ENCODE data around the gene PRKCE.
"Not testable (repeated sequence)": the region's sequence is repeated elsewhere in the genome, so short reads cannot be mapped to it uniquely, and the experiment has no call there.

The PRKCE gene

DNA sequence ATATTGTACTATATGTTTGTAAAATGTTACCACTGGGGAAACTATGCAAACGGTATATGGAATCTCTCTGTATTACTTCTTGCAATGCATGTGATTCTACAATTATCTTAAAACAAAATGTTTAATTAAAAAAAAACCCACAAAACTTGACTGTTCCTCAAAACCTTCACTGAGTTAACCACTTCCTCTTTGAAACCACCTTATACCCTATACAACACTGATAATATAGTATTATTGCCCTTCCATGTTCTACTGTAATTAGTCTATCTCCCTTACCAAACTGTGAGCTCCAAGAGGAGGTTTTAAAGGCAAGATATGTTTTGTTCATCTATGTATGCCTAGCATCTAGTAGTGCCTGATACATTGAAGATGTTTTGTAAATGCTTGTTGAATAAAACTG is 572.0 kb downstream of the PRKCE start:
- not testable (repeated sequence) for DNase-seq

- DNase-seq: no peak
Observed at GRCh38 chr2:46225150-46225625, 573.7 kb downstream of the PRKCE start.

DNA sequence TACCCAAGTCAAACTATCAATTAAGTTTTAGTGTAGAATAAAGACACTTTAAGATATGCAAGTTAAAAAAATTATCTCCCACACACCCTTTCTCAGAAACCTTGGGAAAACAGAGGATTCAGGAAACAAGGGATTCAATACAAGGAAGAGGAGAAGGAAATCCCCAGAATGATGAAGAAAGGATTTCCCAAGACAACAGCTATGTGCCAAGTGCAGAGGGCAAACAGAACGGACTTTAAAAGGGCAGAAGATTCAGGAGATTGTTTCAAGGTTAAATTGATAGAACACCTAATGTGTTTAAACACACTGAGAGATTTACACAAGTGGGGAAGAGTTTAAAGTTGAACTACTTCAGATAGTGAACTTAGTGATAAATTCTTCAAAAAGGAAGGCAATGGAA is 574.3 kb downstream of the PRKCE start:
- no peak for DNase-seq

DNA sequence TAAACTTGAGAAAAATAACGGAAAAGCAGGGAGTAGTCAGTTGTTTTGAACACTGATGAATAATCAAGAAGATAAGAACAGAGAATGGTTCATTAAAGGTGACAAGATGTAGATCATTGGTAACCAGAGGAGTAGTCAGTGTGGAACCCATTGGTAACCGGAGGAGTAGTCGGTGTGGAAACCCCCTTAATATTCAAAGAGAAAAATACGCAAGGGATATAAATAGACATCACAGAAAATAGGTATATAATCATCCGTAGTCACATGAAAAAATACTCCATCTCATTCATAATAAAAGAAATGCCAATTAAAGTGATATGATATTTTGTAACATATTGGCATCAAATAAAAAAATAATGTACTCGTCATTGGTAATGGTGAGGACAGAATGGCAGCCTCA is 575.1 kb downstream of the PRKCE start:
- no peak for DNase-seq

DNA sequence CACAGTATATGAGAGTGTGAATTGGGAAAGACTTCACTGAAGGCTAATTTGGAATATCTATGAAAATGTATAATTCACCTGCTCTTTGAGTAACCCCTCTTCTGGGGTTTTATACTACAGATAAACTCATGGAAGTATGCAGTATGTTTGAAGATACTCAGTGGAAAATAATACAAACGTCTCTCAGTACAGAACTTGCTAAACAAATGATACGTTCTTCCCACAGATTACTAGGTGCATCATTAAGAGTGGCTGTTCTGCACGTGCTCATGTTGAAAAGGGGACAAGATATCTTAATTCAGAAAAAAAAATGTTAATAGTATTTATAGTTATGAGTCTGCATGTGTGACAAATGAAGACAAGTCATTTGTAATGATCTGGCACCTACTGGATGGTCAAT is 575.5 kb downstream of the PRKCE start:
- no peak for DNase-seq

DNA sequence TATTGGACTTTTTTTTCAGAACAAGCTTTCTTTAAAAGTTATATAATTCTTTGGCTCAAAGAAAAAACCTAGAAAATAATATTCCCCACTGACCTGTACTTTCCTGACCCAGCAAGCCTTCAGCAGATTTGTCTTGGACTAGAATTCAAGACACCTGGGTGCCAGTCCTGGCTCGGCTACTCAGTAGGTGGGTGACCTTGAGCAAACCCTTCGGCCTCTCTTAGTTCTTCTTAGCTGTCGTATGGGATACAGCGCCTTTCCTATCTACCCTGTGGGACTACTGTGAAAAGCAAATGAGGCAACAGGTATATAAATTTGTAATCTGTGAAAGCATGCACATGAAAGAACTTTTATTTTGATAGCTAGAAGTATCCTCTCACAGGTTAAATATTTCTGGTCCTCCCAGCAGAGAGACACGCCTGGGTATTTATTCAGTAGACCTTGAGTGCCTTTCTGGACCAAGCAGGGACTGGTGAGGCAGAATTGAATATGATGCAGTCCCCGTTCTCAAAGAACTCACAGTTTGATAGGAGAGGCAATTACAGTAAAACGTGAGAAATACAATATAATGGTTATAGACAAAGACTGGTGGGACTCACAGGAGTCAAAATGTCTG is 576.3 kb downstream of the PRKCE start:
- DNase-seq: no peak

DNA sequence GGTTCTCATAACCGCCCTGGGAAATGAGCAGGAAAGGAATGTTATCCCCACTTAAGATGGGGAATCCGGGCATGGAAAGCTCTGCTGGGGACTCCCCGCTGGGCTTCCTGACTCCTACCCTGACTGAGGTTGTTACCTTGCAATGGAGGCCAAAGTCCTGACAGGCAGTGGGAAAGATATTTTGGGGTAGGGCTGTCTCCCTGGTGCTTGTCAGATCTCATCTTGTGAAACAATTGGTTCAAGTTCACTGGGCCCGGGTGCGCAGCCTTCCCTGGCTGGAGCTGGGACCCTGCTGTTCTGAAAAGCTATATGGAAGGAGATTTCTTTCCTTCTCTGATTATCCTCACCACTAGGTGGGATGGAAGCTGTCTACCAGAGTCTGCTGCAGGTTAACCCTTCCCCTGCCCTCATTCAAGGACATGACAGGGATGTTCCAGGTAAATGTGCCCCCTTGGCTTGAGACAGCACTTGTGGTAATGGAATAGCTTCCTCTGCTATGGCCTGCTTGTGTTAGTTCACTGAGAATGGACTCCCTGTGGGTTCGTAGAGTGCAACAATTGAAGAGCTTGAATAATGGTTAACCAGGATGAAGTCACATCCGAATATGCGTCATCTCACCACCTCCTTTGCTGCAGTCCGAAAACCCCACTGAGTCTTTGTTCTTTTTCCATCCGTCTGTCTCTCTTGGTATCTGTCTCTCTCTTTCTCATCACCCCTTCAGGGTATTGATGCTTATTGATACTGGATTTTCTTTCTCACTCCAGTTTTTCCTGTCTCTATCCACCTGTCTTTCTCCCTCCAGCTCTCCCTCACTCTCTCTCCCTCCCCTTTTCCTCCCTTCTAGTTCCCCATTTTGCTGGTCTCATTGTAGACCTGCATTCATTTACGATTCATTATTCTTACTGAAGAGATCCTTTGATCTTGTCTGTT is 577.9 kb downstream of the PRKCE start:
- DNase-seq: no peak

GRCh38 chr2:46230115-46230571 is 578.7 kb downstream of the PRKCE start:
- no peak for DNase-seq

GRCh38 chr2:46230677-46231425 is 579.4 kb downstream of the PRKCE start:
- DNase-seq: no peak

- no peak for DNase-seq
Observed at GRCh38 chr2:46231721-46232120, 580.2 kb downstream of the PRKCE start.

DNA sequence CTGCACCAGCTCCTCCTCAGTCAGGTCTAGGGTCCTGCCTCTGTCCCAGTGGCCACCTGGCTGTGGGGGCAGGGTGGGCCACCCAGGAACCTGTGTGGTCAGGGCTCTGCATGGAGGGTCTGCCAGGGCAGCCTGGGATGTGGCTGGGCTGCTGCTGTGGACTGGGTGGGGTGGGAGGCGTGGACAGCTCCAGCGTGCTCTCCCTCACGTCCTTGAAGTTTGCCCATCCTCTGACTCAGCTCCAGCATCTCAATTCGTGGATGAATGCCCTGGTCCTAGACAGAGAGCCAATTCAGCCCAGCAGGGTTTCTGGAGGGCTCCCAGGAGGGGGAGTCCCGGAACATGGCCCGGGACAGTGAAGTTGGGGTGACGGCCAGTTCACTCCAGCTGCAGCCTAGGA is 581.4 kb downstream of the PRKCE start:
- no peak for DNase-seq

- no peak for DNase-seq
Observed at GRCh38 chr2:46236006-46236875, 584.8 kb downstream of the PRKCE start.

GRCh38 chr2:46236876-46237859 is 585.7 kb downstream of the PRKCE start:
- DNase-seq: no peak

All from NCI-H2029 treated with DMSO at 0.1 percent for 48 hours (cell line).